ENCODE results near the gene CFAP90.
A peak's percentile ranks its signal among the peaks of the same experiment; 100 is the strongest.

CFAP90 gene, protein sequence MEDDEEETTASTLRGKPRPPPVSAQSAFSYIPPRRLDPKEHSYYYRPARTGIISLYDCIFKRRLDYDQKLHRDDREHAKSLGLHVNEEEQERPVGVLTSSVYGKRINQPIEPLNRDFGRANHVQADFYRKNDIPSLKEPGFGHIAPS

GRCh38 chr5:7850395-7851239 is at the start of gene CFAP90:
Gene CFAP90, minus strand, starts transcription at chr5:7851133. Its CDS starts 112 bp downstream, at chr5:7851021.
- DNase-seq (ENCODE audit: low spot score), result no peak
- in situ Hi-C loops (cut with MboI; ENCODE audit: low sequenced_read_pairs, unreplicated experiment), result no loop called here
- no peak for TF ChIP-seq CTCF (IDR thresholded peaks at IDR 0.05; ENCODE audit: borderline replicate concordance, control extremely low read depth, extremely low read depth, insufficient read depth, missing control alignments)

- no peak for TF ChIP-seq CTCF (IDR thresholded peaks at IDR 0.05; ENCODE audit: borderline replicate concordance, control extremely low read depth, extremely low read depth, insufficient read depth, missing control alignments)
- no peak for DNase-seq (ENCODE audit: low spot score)
- in situ Hi-C loops (cut with MboI; ENCODE audit: low sequenced_read_pairs, unreplicated experiment), result no loop called here
These were observed 46.2 kb upstream of the CFAP90 start for GRCh38 chr5:7897014-7897600.

GRCh38 chr5:7894860-7895259 is 43.9 kb upstream of the CFAP90 start:
- peak; percentile 39 for DNase-seq (ENCODE audit: low spot score)
- TF ChIP-seq CTCF (IDR thresholded peaks at IDR 0.05; ENCODE audit: borderline replicate concordance, control extremely low read depth, extremely low read depth, insufficient read depth, missing control alignments), result no peak
- in situ Hi-C loops (cut with MboI; ENCODE audit: low sequenced_read_pairs, unreplicated experiment), result no loop called here

DNA sequence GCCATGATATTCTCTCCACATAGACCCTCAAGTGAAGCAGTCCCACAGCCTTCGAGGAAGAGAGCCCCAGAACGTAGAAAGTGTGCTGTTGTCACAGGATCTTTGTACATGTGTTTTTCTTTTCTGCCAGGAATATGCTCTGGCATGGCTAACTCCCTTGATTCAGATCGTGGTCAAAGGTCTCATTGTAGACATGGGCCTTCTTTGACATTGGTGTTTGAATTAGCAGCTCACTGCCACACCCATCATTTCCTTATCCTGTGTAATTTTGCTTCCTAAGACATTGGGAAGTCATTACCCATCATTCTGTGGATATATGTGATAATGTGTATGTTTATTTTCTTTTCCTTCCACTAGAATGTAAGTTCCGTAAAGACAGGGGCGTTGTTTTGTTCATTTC is 43.5 kb upstream of the CFAP90 start:
- in situ Hi-C loops (cut with MboI; ENCODE audit: low sequenced_read_pairs, unreplicated experiment), result no loop called here
- TF ChIP-seq CTCF (IDR thresholded peaks at IDR 0.05; ENCODE audit: borderline replicate concordance, control extremely low read depth, extremely low read depth, insufficient read depth, missing control alignments), result no peak
- no peak for DNase-seq (ENCODE audit: low spot score)

GRCh38 chr5:7888901-7889300 is 38.0 kb upstream of the CFAP90 start:
- in situ Hi-C loops (cut with MboI; ENCODE audit: low sequenced_read_pairs, unreplicated experiment), result no loop called here
- TF ChIP-seq CTCF (IDR thresholded peaks at IDR 0.05; ENCODE audit: borderline replicate concordance, control extremely low read depth, extremely low read depth, insufficient read depth, missing control alignments), result no peak
- DNase-seq (ENCODE audit: low spot score), result no peak

DNA sequence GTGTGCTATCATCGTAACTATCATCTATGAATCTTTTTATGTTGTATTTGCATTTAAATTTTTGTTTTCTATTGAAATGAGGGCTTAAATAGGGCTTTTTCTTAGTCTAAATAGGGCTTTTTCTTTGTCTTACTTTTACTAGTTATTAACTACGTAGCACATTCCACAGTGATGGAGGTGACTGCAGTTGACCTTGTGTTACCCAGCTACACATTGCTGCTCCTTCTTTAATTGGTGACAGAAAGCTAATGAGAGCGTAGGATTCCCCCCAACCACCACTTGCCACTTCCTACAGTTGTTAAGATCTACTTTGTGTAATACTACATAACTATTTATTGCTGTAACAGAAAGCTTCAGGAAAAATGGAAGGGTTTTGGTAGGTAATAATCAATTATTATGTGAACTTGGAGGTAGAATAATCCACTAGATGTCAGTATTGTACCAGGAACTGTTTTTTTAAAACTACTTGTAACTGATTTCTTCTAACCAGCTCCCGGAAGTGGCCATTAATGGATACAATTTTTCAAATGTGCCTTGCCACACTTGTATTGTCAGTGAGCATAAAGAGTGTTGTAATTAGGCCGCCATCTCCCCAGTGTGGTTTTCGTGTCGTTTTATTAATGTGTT is 36.0 kb upstream of the CFAP90 start:
- peak; percentile 39 for DNase-seq (ENCODE audit: low spot score)
- TF ChIP-seq CTCF (IDR thresholded peaks at IDR 0.05; ENCODE audit: borderline replicate concordance, control extremely low read depth, extremely low read depth, insufficient read depth, missing control alignments), result no peak
- in situ Hi-C loops (cut with MboI; ENCODE audit: low sequenced_read_pairs, unreplicated experiment), result no loop called here

Data from GM13976 (cell line).